Thyroid gland (tissue), 4 donors: ENCODE measurements around the gene POU6F2.

Experiments used
- POLR2A ChIP-seq, 2 donors: fragments of 450-650 bp; IDR thresholded peaks; one replicate each; pipeline ENCODE4 v1.6.1; 2017; ENCODE audit warnings: antibody characterized with exemption in 2 of 2, mild to moderate bottlenecking in 2 of 2, moderate library complexity in 1 of 2
- TF ChIP-seq, protein P1 (sequence below), 6 experiments: fragments of 200-600 bp in 3 of 6; fragments of 450-650 bp in 3 of 6; sonication (generic) in 3 of 6; IDR thresholded peaks; one replicate each; pipeline ENCODE4 v1.5.1; 2016 to 2019; ENCODE audit warnings: antibody characterized with exemption in 6 of 6, mild to moderate bottlenecking in 2 of 6, inconsistent platforms in 1 of 6, moderate library complexity in 1 of 6

GRCh38 chr7:39091774-39092173 is 114.1 kb downstream of the POU6F2 start:
- no peak for TF ChIP-seq POLR2A (IDR thresholded peaks at IDR 0.05)
- TF ChIP-seq, protein P1, sequence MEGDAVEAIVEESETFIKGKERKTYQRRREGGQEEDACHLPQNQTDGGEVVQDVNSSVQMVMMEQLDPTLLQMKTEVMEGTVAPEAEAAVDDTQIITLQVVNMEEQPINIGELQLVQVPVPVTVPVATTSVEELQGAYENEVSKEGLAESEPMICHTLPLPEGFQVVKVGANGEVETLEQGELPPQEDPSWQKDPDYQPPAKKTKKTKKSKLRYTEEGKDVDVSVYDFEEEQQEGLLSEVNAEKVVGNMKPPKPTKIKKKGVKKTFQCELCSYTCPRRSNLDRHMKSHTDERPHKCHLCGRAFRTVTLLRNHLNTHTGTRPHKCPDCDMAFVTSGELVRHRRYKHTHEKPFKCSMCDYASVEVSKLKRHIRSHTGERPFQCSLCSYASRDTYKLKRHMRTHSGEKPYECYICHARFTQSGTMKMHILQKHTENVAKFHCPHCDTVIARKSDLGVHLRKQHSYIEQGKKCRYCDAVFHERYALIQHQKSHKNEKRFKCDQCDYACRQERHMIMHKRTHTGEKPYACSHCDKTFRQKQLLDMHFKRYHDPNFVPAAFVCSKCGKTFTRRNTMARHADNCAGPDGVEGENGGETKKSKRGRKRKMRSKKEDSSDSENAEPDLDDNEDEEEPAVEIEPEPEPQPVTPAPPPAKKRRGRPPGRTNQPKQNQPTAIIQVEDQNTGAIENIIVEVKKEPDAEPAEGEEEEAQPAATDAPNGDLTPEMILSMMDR (IDR thresholded peaks at IDR 0.05) = no peak
